Gastroesophageal sphincter (tissue), 4 donors: ENCODE measurements around the gene NR2C2. TPM values are rescaled to one million over a fixed set of nuclear protein-coding genes. Genes with fewer than 3 reads are reported as not detected.

Source experiments
- ATAC-seq: fragments of 150-250 bp; one replicate; pipeline ENCODE4 v1.9.1; 2016; ENCODE audit warnings: mild to moderate bottlenecking, moderate library complexity
- H3K27ac ChIP-seq, 4 donors: fragments of 200-600 bp; sonication (generic) in 3 of 4; 1 replicate in 3 of 4; 2 replicates in 1 of 4; pipeline ENCODE4 v1.5.1; 2016 to 2019
- H3K27me3 ChIP-seq: fragments of 200-600 bp; sonication (generic); one replicate; pipeline ENCODE4 v1.5.1; 2019
- H3K36me3 ChIP-seq, 2 donors: fragments of 200-600 bp; sonication (generic); one replicate each; pipeline ENCODE4 v1.5.1; 2019; ENCODE audit warnings: control low read depth in 1 of 2
- H3K4me1 ChIP-seq, 3 donors: fragments of 200-600 bp; sonication (generic); 1 replicate in 2 of 3; 2 replicates in 1 of 3; pipeline ENCODE4 v1.5.1; 2016 to 2019; ENCODE audit warnings: control low read depth in 2 of 3
- H3K4me3 ChIP-seq, 2 donors: fragments of 200-600 bp; sonication (generic); one replicate each; pipeline ENCODE4 v1.5.1; 2019; ENCODE audit warnings: mild to moderate bottlenecking in 1 of 2, moderate library complexity in 1 of 2
- H3K9me3 ChIP-seq, 3 donors: fragments of 200-600 bp; sonication (generic); one replicate each; pipeline ENCODE4 v1.5.1; 2017 to 2019; ENCODE audit warnings: control low read depth in 2 of 3
- CTCF ChIP-seq, 4 experiments: fragments of 200-600 bp in 2 of 4; fragments of 450-650 bp in 2 of 4; sonication (generic) in 1 of 4; IDR thresholded peaks; one replicate each; pipeline ENCODE4 v1.5.1; 2017 to 2019; ENCODE audit warnings: antibody characterized with exemption in 4 of 4, mild to moderate bottlenecking in 2 of 4, moderate library complexity in 2 of 4
- EP300 ChIP-seq: sonication (generic); formaldehyde crosslinking; IDR thresholded peaks from one replicate; pipeline ENCODE4 v1.6.1; 2017; ENCODE audit warnings: antibody characterized with exemption, mild to moderate bottlenecking
- POLR2A ChIP-seq, 2 donors: fragments of 450-650 bp; IDR thresholded peaks; one replicate each; pipeline ENCODE4 v1.6.1; 2017; ENCODE audit warnings: antibody characterized with exemption in 2 of 2, mild to moderate bottlenecking in 2 of 2, moderate library complexity in 1 of 2
- POLR2AphosphoS5 ChIP-seq: sonication (generic); formaldehyde crosslinking; IDR thresholded peaks from one replicate; pipeline ENCODE4 v1.6.1; 2017; ENCODE audit warnings: antibody characterized with exemption
- WGBS, 2 donors: methylation state at CpG; one replicate each; pipeline ENCODE4 v1.1.5; 2018; ENCODE audit warnings: low coverage in 1 of 2; 5-methylcytosine and 5-hydroxymethylcytosine counted together
- total RNA-seq, 4 donors: library from RNA; depleted of rRNA; stranded (reverse); fragments of >200 nt; gene quantifications; one replicate each; pipeline ENCODE4 v1.1.0, GENCODE V29; 2016

The NR2C2 gene
- total RNA-seq, 4 donors from 2014 or later: 35.8 to 56.2 (median 40.7) TPM

GRCh38 chr3:15081960-15082664 lies 134.7 kb downstream of the NR2C2 start:
- TF ChIP-seq POLR2AphosphoS5: no peak
- TF ChIP-seq POLR2A (IDR thresholded peaks at IDR 0.05): no peak
- TF ChIP-seq CTCF (IDR thresholded peaks at IDR 0.05): no peak
- no peak for TF ChIP-seq EP300
- ATAC-seq: no peak
- H3K4me3 ChIP-seq: no peak overlapping the region

GRCh38 chr3:15083252-15083651 lies 135.9 kb downstream of the NR2C2 start:
- Histone ChIP-seq H3K9me3 (no peaks in the 10 kb centered on the region), H3K27ac (no peak overlapping the region), H3K36me3 (peaks cover 0 to 100% of the 10 kb centered on the region in 2 donors), H3K27me3 (no peaks in the 10 kb centered on the region), H3K4me3 (no peak overlapping the region), H3K4me1 (no peaks in the 10 kb centered on the region)
- ATAC-seq: no peak
- TF ChIP-seq CTCF (IDR thresholded peaks at IDR 0.05) (no peak), POLR2A (IDR thresholded peaks at IDR 0.05) (no peak), POLR2AphosphoS5 (no peak), EP300 (no peak)
- 92 to 100% methylated on average over 1 of the region's 1 CpG for WGBS, 2 donors

More at GRCh38 chr3:15081960-15082664, 134.7 kb downstream of the NR2C2 start:
- Histone ChIP-seq H3K9me3 (no peaks in the 10 kb centered on the region), H3K27ac (no peak overlapping the region), H3K36me3 (peaks cover 0 to 100% of the 10 kb centered on the region in 2 donors), H3K4me1 (no peaks in the 10 kb centered on the region), H3K27me3 (no peaks in the 10 kb centered on the region)
- 91 to 93% methylated on average over 5 to 6 of the region's 13 CpGs for WGBS, 2 donors

DNA sequence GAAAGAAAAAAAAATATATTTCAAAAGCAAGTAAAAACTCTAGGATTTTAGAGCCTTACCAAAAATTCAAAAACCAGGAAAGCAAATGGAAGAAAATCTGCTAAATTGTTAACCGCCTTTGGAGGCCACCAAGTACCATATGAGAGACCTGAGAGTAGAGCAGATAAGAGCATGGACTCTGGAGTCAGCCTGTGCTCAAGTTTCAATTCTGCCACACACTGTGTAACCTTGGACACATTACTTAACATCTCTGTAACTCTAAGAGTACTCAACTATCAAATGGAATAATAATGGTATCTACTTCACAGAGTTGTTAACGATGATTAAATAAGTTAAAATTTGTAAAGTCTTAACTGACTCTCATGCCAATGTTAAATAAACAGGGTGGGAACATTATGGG lies 138.9 kb downstream of the NR2C2 start:
- H3K27ac ChIP-seq: no peak overlapping the region
- 96 to 97% methylated on average over 2 of the region's 2 CpGs for WGBS, 2 donors
- no peaks in the 10 kb centered on the region for H3K4me1 ChIP-seq
- H3K4me3 ChIP-seq: no peak overlapping the region
- H3K9me3 ChIP-seq: no peaks in the 10 kb centered on the region
- no peak for ATAC-seq
- TF ChIP-seq EP300 (no peak), CTCF (IDR thresholded peaks at IDR 0.05) (no peak), POLR2AphosphoS5 (no peak), POLR2A (IDR thresholded peaks at IDR 0.05) (no peak)
- no peaks in the 10 kb centered on the region for H3K27me3 ChIP-seq
- H3K36me3 ChIP-seq: peaks cover 0 to 94% of the 10 kb centered on the region in 2 donors

DNA sequence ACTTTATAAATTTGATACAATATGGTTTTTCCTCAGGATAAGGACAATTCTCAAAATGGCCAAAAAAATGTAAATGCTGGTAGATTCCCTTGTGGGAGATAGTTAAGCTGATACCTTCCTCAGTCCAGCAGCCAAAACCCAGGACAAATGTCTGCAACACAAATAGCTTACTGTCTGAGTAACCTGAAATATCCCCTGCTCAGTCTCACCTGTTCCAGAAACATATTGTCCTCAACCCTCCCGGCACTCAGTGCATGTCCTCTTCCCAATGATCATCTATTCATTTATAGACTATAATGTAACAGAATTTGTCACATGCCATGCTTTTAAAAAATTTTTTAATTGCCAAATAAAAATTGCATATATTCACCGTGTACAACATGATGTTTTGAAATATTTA lies 139.3 kb downstream of the NR2C2 start:
- TF ChIP-seq EP300 (no peak), POLR2A (IDR thresholded peaks at IDR 0.05) (no peak), POLR2AphosphoS5 (no peak)
- H3K27ac ChIP-seq: no peak overlapping the region
- no peaks in the 10 kb centered on the region for H3K4me1 ChIP-seq
- H3K4me3 ChIP-seq: no peak overlapping the region
- 95 to 96% methylated on average over 2 of the region's 2 CpGs for WGBS, 2 donors
- no peak for ATAC-seq
- no peaks in the 10 kb centered on the region for H3K27me3 ChIP-seq
- H3K36me3 ChIP-seq: peaks cover 0 to 94% of the 10 kb centered on the region in 2 donors
- H3K9me3 ChIP-seq: no peaks in the 10 kb centered on the region

GRCh38 chr3:15089201-15089600 lies 141.8 kb downstream of the NR2C2 start:
- no peaks in the 10 kb centered on the region for H3K9me3 ChIP-seq
- no peak for ATAC-seq

More at GRCh38 chr3:15089201-15089600, 141.8 kb downstream of the NR2C2 start:
- Histone ChIP-seq H3K4me1 (no peaks in the 10 kb centered on the region), H3K36me3 (peaks cover 0 to 92% of the 10 kb centered on the region in 2 donors), H3K27me3 (no peaks in the 10 kb centered on the region), H3K27ac (no peak overlapping the region), H3K4me3 (no peak overlapping the region)
- 67 to 86% methylated on average over 1 of the region's 1 CpG for WGBS, 2 donors
- TF ChIP-seq CTCF (IDR thresholded peaks at IDR 0.05) (no peak), POLR2AphosphoS5 (no peak), POLR2A (IDR thresholded peaks at IDR 0.05) (no peak), EP300 (no peak)
